ENCODE measurements around the gene NUDT17.
"Not testable (repeated sequence)": the region's sequence is repeated elsewhere in the genome, so short reads cannot be mapped to it uniquely, and the experiment has no call there.

NUDT17 gene, protein sequence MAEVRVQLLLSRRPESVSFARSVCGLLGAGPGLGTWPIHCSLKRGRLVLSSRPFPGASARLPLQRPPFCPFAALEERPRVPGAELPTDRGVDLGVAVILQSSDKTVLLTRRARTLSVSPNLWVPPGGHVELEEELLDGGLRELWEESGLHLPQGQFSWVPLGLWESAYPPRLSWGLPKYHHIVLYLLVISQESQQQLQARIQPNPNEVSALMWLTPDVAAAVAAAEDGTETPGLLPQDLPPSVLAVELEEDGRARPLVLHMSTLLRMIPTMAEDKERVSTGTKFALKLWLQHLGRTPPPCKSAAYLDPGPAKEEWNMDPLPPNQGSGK

GRCh38 chr1:145845514-145846161 lies at the start of gene NUDT17:
Gene NUDT17, plus strand, starts transcription at chr1:145845630. Its CDS starts 11 bp downstream, at chr1:145845641.
- peak; percentile 84 for DNase-seq

DNA sequence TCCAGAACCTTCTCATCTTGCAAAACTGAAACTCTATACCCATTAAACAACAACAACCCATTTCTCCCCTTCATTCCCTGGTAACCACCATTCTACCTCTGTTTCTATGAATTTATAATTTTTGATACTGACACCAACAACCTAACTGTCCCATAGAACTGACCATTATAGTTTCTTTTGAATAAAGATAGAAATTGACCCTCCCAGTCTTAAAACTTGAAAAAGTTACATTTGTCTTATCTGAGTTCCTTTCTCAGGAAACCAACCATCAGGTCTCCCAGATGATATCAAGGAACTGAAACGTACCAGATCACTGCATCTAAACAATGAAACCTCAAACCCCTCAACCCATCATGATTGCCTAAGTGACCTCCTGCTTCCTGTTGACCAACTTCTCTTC lies 48.7 kb upstream of the NUDT17 start:
- no peak for DNase-seq

DNA sequence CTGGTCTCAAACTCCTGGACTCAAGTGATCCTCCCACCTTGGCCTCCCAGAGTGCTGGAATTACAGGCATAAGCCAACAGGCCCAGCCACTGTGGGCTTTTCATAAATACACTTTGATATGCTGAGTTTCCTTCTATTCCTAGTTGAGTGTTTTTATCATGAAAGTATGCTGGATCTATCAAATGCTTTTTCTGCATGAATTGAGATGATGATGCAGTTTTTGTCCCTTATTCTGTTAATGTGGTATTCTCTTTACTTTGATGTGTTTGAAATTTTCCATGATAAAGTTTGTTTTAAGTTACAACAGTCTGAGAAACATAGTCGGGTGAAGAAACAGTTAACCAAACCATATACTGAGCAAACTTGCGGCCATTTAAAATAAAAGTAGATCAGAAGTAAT lies 45.6 kb upstream of the NUDT17 start:
- DNase-seq, result no peak

DNA sequence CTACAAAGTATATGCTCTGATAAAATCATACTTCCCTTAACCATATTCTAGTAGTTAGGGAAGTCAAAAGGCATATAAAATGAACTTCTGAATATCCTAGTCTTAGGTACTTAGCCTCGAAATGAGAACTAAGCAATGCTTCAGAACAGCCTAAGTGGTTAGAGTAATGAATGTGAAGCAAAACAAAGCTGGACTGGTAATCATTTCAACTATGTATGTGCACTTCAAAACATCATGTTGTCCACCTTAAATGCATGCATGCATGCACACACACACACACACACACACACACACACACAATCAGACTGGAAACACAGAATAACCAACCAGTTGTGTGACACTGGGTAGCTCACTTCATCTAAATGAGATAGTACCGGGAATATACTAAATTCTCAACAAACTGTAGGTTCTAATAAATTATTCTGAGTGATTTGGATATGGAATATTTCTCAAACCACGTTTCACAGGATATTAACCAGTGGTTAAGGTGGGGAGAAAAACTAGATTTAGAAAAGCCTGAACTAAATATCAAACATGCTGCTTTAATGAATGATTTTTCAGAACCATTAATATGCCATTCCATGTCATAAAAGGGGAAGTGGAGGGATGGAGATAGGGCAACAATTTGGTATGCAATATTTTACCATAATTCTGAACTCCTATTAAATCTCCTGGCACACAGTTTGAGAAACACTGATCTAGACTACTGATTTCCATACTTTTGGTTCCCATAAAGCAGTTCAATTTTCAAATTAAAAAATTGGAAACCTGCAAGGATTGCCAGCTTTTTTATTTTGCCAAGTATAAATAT lies 41.0 kb upstream of the NUDT17 start:
- no peak for DNase-seq

- no peak for DNase-seq
Measured at GRCh38 chr1:145805057-145805456, 40.4 kb upstream of the NUDT17 start.

- DNase-seq, result no peak
Measured at GRCh38 chr1:145806408-145806807, 39.0 kb upstream of the NUDT17 start.

- DNase-seq, result no peak
Measured at GRCh38 chr1:145806844-145807243, 38.6 kb upstream of the NUDT17 start.

DNA sequence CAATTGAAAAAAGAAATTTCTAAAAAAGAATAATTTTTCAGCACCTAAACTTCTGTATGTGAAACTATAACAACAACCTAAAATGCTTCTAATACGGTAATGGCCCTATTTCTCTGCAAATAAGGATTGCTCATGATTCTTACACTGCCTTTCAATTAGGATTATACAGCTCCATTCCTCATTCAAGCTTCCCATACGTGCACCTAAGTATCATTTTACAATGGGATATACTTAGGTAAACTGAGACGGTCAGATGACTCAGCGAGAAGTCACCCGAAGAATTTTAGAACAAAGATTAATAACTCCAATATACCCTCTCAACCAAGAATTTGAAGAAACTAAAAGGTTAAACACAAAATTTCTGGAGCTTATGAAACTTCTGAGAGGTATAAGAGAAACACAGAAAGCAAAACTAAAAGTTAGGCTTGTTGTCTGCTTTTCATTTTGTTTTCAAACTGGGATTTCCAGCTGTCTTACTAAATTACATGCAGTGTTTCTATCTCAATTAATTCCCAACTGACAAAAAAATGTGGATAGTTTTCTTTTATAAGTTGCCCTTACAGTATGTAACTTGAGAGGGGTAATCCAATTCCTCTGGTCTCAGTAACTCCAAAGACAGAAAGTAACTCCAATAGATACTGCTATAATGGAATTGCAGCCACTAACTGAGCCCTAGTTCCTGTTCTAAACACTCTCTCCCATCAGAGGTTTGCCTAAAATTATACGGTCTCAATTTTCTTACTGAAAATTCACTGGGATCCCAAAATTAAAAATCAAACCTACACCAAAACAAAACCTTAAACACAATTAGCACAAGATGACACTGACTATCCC lies 32.2 kb upstream of the NUDT17 start:
- DNase-seq, result not testable (repeated sequence)

- DNase-seq, result not testable (repeated sequence)
Measured at GRCh38 chr1:145818095-145818494, 27.3 kb upstream of the NUDT17 start.

GRCh38 chr1:145822779-145823331 lies 22.6 kb upstream of the NUDT17 start:
- DNase-seq, result not testable (repeated sequence)

DNA sequence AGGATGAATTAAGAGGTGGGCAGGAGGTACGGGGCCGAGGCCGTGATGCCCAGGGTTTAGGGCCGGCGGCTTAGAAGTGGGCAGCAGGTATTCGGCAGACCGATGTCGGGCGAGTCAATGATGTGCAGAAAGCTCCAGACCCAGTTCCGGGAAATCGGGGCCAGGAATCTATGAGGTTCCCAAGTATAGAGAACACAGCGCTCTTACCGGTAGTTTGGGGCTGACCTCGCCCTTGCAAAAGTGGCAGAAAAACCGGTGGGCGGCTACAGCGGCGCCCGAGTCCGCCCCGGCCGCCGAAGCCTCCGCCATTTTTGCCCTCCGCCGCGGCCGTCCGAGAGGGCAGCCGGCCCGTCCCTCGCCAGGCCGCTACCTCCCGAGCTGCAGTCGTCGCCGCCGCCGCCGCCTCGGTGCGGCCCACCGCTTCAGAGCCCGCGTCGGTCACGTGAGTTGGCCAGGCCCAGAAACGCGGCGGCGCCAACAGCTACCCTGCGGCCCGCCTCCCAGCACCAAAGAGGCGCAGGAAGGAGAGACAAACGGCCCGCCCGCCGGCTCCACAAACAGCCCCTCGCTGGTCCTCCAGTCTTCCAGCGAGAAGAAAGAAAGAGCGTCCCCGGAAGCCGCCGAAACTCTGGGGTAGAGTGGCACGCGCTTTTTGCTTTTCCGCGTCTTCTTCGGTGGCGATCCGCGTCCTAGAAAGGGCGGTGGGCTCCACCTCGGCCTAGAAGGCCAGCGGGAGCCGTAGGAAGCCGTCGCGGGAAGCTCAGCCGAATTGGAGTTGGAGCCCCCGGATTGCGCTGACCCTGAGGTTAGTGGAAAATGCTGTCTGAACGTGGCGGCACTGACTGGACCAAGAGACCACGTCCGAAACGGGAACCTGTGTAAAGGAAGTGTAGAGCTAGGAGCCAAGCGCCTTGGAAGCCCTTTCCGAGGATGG lies 21.6 kb upstream of the NUDT17 start, which contains the start of the genes POLR3C and RNF115:
Gene POLR3C (plus strand): TSS at position 636 of the 934 bp plus-strand sequence. CDS start 1,577 bp downstream, outside the sequence.
Gene RNF115 (minus strand): TSS at position 531 of the 934 bp plus-strand sequence. CDS start 222 bp downstream, at position 309.
- DNase-seq, result peak; percentile 90

- DNase-seq, result no peak
Measured at GRCh38 chr1:145824499-145824842, 21.0 kb upstream of the NUDT17 start.

- DNase-seq, result no peak
Measured at GRCh38 chr1:145826030-145826429, 19.4 kb upstream of the NUDT17 start.

- DNase-seq, result no peak
Measured at GRCh38 chr1:145827966-145828365, 17.5 kb upstream of the NUDT17 start.

- peak; percentile 18 for DNase-seq
Measured at GRCh38 chr1:145828367-145829026, 16.9 kb upstream of the NUDT17 start.

GRCh38 chr1:145830810-145831209 lies 14.6 kb upstream of the NUDT17 start:
- not testable (repeated sequence) for DNase-seq

- no peak for DNase-seq
Measured at GRCh38 chr1:145837656-145838055, 7.8 kb upstream of the NUDT17 start.

DNA sequence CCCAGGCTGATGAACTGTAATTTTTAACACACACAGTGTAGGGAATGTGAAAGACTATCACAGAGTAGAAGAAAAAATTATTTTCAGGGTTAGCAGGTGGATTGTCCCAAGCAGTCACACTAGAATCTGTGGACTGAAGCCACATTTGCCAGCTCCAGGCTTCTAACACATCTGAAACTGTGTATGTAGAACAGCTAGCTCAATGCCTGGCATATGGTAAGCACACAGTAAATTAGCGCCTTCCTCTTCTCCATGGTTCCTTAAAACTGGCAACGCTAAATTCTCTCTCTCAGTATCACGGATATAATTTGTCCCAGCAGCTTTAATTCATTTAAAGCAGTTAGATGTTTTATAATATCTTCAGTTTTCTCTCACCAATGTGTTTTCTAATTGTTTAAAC lies 2.4 kb upstream of the NUDT17 start:
- DNase-seq, result no peak

DNA sequence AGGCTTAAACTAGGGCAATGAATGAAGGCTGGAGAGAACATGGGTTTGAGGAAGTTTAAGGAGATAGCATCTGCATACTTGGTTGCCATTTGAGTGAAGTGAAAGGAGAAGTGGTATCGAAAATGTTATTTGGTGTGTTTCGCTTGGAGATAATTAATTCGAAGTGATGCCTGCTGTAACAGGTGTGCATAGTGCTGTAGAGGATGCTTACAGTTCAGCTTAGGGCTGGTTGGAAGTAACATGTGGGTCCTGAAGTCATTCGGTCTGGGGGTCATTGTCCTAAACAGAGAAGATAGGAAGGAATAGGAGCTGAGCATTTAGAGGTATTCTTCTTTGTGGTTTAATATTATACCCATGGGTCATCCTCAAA lies 301 bp upstream of the NUDT17 start:
- no peak for DNase-seq

GRCh38 chr1:145846201-145846612 lies 777 bp downstream of the NUDT17 start:
- DNase-seq, result peak; percentile 43

All from stimulated activated CD4-positive, alpha-beta T cell treated with anti-CD3 and anti-CD28 coated beads, Interleukin-15, amount 100 ng/mL, for 24 hours (primary cell).